Adrenal gland (tissue), 12 donors: ENCODE measurements around the gene LLGL2. TPM values are rescaled to one million over a fixed set of nuclear protein-coding genes. Genes with fewer than 3 reads are reported as not detected.

Experiments used
- DNase-seq, 7 donors: peaks; one replicate each; pipeline ENCODE4 v3.0.0-alpha.2; 2019 to 2020
- H3K27ac ChIP-seq, 5 donors: fragments of 200-600 bp; sonication (generic) in 4 of 5; 1 replicate in 3 of 5; 2 replicates in 2 of 5; pipeline versions ENCODE4 v1.5.1 to v1.8.0; 2016 to 2020; ENCODE audit warnings: mild to moderate bottlenecking in 1 of 5
- H3K27me3 ChIP-seq: fragments of 200-600 bp; 2 replicates; pipeline ENCODE4 v1.8.0; 2021
- H3K36me3 ChIP-seq, 2 donors: fragments of 200-600 bp; replicated peaks in 1 of 2; 1 replicate in 1 of 2; 2 replicates in 1 of 2; pipeline versions ENCODE4 v1.5.1 to v1.8.0; 2018 to 2022
- H3K4me1 ChIP-seq, 2 donors: fragments of 200-600 bp; replicated peaks in 1 of 2; 1 replicate in 1 of 2; 2 replicates in 1 of 2; pipeline versions ENCODE4 v1.5.1 to v1.8.0; 2018 to 2021
- H3K4me3 ChIP-seq, 4 donors: fragments of 200-600 bp; sonication (generic) in 3 of 4; one replicate each; pipeline ENCODE4 v1.5.1; 2016 to 2018
- H3K9me3 ChIP-seq, 3 donors: fragments of 200-600 bp; sonication (generic) in 1 of 3; replicated peaks in 1 of 3; 1 replicate in 2 of 3; 2 replicates in 1 of 3; pipeline versions ENCODE4 v1.5.1 to v1.8.0; 2016 to 2021
- CTCF ChIP-seq, 6 experiments: fragments of 450-650 bp in 4 of 6; fragments of 200-600 bp in 2 of 6; sonication (generic) in 1 of 6; IDR thresholded peaks; 1 replicate in 5 of 6; 2 replicates in 1 of 6; pipeline versions ENCODE4 v1.5.1 to v1.8.0; 2016 to 2021; ENCODE audit warnings: antibody characterized with exemption in 6 of 6, mild to moderate bottlenecking in 2 of 6, moderate library complexity in 1 of 6
- POLR2A ChIP-seq, 2 donors: fragments of 450-650 bp; IDR thresholded peaks; one replicate each; pipeline ENCODE4 v1.6.1; 2017; ENCODE audit warnings: antibody characterized with exemption in 2 of 2, mild to moderate bottlenecking in 2 of 2, moderate library complexity in 1 of 2
- WGBS, 4 donors: extraction: QIAGEN DNeasy Blood & Tissue Kit in 2 of 4; methylation state at CpG; one replicate each; pipeline versions ENCODE4 v1.1.5 to v1.1.7; 2013 to 2017; 5-methylcytosine and 5-hydroxymethylcytosine counted together
- intact Hi-C, 2 donors: fragments of 100-400 bp; cut with DNase I; formaldehyde crosslinking; loops; one replicate each; pipeline versions ENCODE4 v1.14.1 to v1.15.0; 2022 to 2023
- polyA plus RNA-seq, 3 donors: library from polyadenylated mRNA; stranded (reverse); fragments of 200-250 nt in 2 of 3; fragments of 350-450 nt in 1 of 3; fragmentation: Illumina TruSeq in 1 of 3; extraction: RNeasy Lipid Tissue Mini Kit (QIAGEN cat#74804) in 1 of 3; gene quantifications; one replicate each; pipeline ENCODE4 v1.2.3, GENCODE V29; 2013 to 2014
- total RNA-seq, 9 donors: library from RNA; depleted of rRNA in 4 of 9; stranded (reverse); fragments of >200 nt in 4 of 9; fragments of 120-200 nt in 1 of 9; fragmentation: NEBNext Ultra II Directional in 1 of 9; extraction: Animal tissue kit (Norgen Biotek cat#: 25700) in 1 of 9; gene quantifications; one replicate each; pipeline versions ENCODE4 v1.1.0 to v1.2.4, GENCODE V29; 2013 to 2023
- donor health status: healthy with polysubstance abuse.
- donor health status: Bipolar disorder and iron deficiency.
- donor health status: DM: yes; HTN: yes; CAD: no.
- donor health status: DM: no; HTN: no; CAD: no.
- donor health status: DM: no; HTN: no; CAD: no.
- donor health status: DM: yes; HTN: yes; CAD: no.

LLGL2 gene
- total and polyA plus RNA-seq, 12 donors: 1.2 to 90.3 (median 23.8) TPM

- no peak overlapping the region for H3K27ac ChIP-seq
- intact Hi-C loops: no loop called here
- TF ChIP-seq CTCF (IDR thresholded peaks at IDR 0.05) (no peak), POLR2A (IDR thresholded peaks at IDR 0.05) (no peak)
- H3K36me3 ChIP-seq: peaks cover 0 to 85% of the 10 kb centered on the region in 2 donors
- whole genome bisulfite sequencing, 4 donors: 93 to 96% (median 95%) methylated on average over 11 to 23 of the region's 23 CpGs
- no peak for DNase-seq
- no peaks in the 10 kb centered on the region for H3K27me3 ChIP-seq
- no peak overlapping the region for H3K4me3 ChIP-seq
- no peaks in the 10 kb centered on the region for H3K9me3 ChIP-seq
- peaks cover 0 to 2% of the 10 kb centered on the region in 2 donors for H3K4me1 ChIP-seq
Measured at GRCh38 chr17:75493476-75494129, 31.9 kb upstream of the LLGL2 start.

- intact Hi-C loops: no loop called here
- H3K4me1 ChIP-seq: peaks cover 5 to 10% of the 10 kb centered on the region in 2 donors
- TF ChIP-seq POLR2A (IDR thresholded peaks at IDR 0.05) (no peak), CTCF (IDR thresholded peaks at IDR 0.05) (no peak)
- H3K36me3 ChIP-seq: peaks cover 0 to 85% of the 10 kb centered on the region in 2 donors
- no peaks in the 10 kb centered on the region for H3K27me3 ChIP-seq
- H3K4me3 ChIP-seq: no peak overlapping the region
- no peak for DNase-seq
- 87 to 93% (median 89%) methylated on average over 14 of the region's 14 CpGs for WGBS, 4 donors
- no peak overlapping the region for H3K27ac ChIP-seq
- H3K9me3 ChIP-seq: no peaks in the 10 kb centered on the region
Measured at GRCh38 chr17:75494326-75494877, 31.1 kb upstream of the LLGL2 start.

GRCh38 chr17:75496005-75496404 lies 29.5 kb upstream of the LLGL2 start:
- TF ChIP-seq CTCF (IDR thresholded peaks at IDR 0.05) (no peak), POLR2A (IDR thresholded peaks at IDR 0.05) (no peak)
- no peak overlapping the region for H3K27ac ChIP-seq
- DNase-seq: no peak
- no peaks in the 10 kb centered on the region for H3K9me3 ChIP-seq
- no peaks in the 10 kb centered on the region for H3K27me3 ChIP-seq
- 90 to 100% (median 92%) methylated on average over 2 to 11 of the region's 11 CpGs; no CpG with 5 or more reads in 1 of the 4 donors for WGBS, 4 donors
- H3K36me3 ChIP-seq: peaks cover 0 to 89% of the 10 kb centered on the region in 2 donors
- H3K4me1 ChIP-seq: peaks cover 8 to 24% of the 10 kb centered on the region in 2 donors
- intact Hi-C loops: no loop called here
- H3K4me3 ChIP-seq: no peak overlapping the region

- Histone ChIP-seq H3K27me3 (no peaks in the 10 kb centered on the region), H3K4me1 (peaks cover 8 to 26% of the 10 kb centered on the region in 2 donors), H3K4me3 (no peak overlapping the region), H3K36me3 (peaks cover 0 to 78% of the 10 kb centered on the region in 2 donors), H3K27ac (peak overlapping the region in 3 of 5 donors; percentile 19 to 81 (median 79)), H3K9me3 (no peaks in the 10 kb centered on the region)
- DNase-seq: no peak
- 74 to 89% (median 77%) methylated on average over 12 to 21 of the region's 21 CpGs for WGBS, 4 donors
- intact Hi-C loops: no loop called here
- no peak for TF ChIP-seq POLR2A (IDR thresholded peaks at IDR 0.05)
- no peak for TF ChIP-seq CTCF (IDR thresholded peaks at IDR 0.05)
Measured at GRCh38 chr17:75498039-75498725, 27.3 kb upstream of the LLGL2 start.
